Stimulated activated naive B cell treated with anti-CD40 and anti-IgM and Interleukin-4, amounts not matched to agents 10 μg/mL and 1 μg/mL and 100 μg/mL, for 72 hours (primary cell): ENCODE results near the gene SGK1.
A peak's percentile ranks its signal among the peaks of the same experiment; 100 is the strongest.
"Not testable (repeated sequence)": the region's sequence is repeated elsewhere in the genome, so short reads cannot be mapped to it uniquely, and the experiment has no call there.

Experiments used
- ATAC-seq, 2 donors: fragments of 150-1000 bp; cut with Tn5 transposase; replicated peaks; 2 replicates each; pipeline ENCODE4 v1.10.0; 2021; ENCODE audit warnings: moderate library complexity in 1 of 2
- DNase-seq: peaks from one replicate; pipeline ENCODE4 v3.0.0; 2021
- H3K27ac Mint-ChIP-seq: one replicate; pipeline ENCODE4 v1.8.0; 2022; ENCODE audit warnings: mild to moderate bottlenecking, mixed read lengths
- H3K27me3 Mint-ChIP-seq, 2 donors: one replicate each; pipeline ENCODE4 v1.8.0; 2022; ENCODE audit warnings: mixed read lengths in 2 of 2
- H3K36me3 Mint-ChIP-seq, 2 donors: one replicate each; pipeline ENCODE4 v1.8.0; 2022; ENCODE audit warnings: mixed read lengths in 2 of 2, mild to moderate bottlenecking in 1 of 2
- H3K4me1 Mint-ChIP-seq, 2 donors: one replicate each; pipeline ENCODE4 v1.8.0; 2022; ENCODE audit warnings: mixed read lengths in 2 of 2, mild to moderate bottlenecking in 1 of 2
- H3K4me3 Mint-ChIP-seq, 2 donors: one replicate each; pipeline ENCODE4 v1.8.0; 2022; ENCODE audit warnings: mild to moderate bottlenecking in 2 of 2, mixed read lengths in 2 of 2, moderate library complexity in 1 of 2
- H3K9me3 Mint-ChIP-seq, 2 donors: one replicate each; pipeline ENCODE4 v1.8.0; 2022; ENCODE audit warnings: mixed read lengths in 2 of 2, mild to moderate bottlenecking in 1 of 2

Gene SGK1

DNA sequence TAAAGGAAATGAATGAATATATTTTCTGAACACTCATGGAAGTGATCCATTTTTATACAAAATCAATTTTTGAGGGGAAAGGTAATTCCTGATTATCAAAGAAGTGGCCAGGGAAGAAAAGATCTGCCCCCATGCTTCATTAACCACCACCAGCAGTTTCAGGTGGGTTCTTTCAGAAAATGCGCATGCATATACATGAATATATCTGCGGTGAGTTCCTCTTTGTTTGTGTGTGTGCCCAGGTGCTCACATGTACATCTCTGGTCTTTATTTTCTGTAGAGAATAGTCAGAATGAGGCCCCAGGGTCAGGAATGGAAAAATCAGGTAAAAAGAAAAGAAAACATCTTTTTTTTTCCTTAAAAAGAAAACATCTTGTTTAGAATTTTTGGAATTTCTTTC lies 88.4 kb downstream of the SGK1 start:
- H3K4me3 Mint-ChIP-seq = no peak overlapping the region
- H3K27me3 Mint-ChIP-seq = no peaks in the 10 kb centered on the region
- ATAC-seq (no peak), DNase-seq (no peak)
- no peak overlapping the region for H3K27ac Mint-ChIP-seq
- H3K36me3 Mint-ChIP-seq = no peaks in the 10 kb centered on the region
- H3K4me1 Mint-ChIP-seq = peaks cover 9 to 26% of the 10 kb centered on the region in 2 donors
- H3K9me3 Mint-ChIP-seq = no peaks in the 10 kb centered on the region

DNA sequence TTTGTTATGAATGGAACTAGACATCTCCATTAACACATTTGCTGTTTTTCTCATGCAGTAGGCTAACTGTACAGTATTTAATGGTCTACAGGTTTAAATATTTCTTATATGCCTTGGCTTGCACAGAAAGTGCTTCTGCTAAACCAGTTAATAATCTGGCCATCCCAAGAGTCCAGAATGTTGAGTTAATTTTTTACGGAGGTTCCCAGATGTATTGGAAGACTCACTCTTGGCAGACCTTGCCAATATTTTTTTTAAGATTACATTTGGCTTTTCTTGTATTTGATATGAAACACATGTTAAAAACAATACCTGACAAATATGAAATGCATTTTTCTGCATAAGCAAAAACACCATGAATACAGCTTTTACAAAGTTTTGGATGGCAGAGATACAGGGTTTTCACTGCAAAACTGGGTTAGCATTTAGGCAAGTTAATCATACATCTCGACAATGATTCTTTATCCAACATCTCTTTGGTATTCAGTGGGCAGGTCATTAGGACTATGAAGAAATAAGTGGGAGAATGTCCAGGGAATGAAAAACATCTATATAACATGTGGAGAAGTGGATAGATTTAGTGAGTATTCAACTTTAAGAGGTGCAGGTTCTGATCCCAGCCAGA lies 94.0 kb downstream of the SGK1 start:
- H3K4me1 Mint-ChIP-seq = no peaks in the 10 kb centered on the region
- H3K27me3 Mint-ChIP-seq = no peaks in the 10 kb centered on the region
- no peaks in the 10 kb centered on the region for H3K36me3 Mint-ChIP-seq
- H3K4me3 Mint-ChIP-seq = no peak overlapping the region
- no peaks in the 10 kb centered on the region for H3K9me3 Mint-ChIP-seq
- DNase-seq (no peak), ATAC-seq (no peak)
- no peak overlapping the region for H3K27ac Mint-ChIP-seq

GRCh38 chr6:134221250-134221649 lies 96.7 kb downstream of the SGK1 start:
- peaks cover 0 to 6% of the 10 kb centered on the region in 2 donors for H3K36me3 Mint-ChIP-seq
- no peak for ATAC-seq
- H3K4me1 Mint-ChIP-seq = peaks cover 13 to 16% of the 10 kb centered on the region in 2 donors

GRCh38 chr6:134217798-134218140 lies 100.1 kb downstream of the SGK1 start:
- no peak overlapping the region for H3K27ac Mint-ChIP-seq

More at GRCh38 chr6:134221250-134221649, 96.7 kb downstream of the SGK1 start:
- Mint-ChIP-seq H3K4me3 (no peak overlapping the region), H3K27ac (no peak overlapping the region), H3K27me3 (no peaks in the 10 kb centered on the region), H3K9me3 (peaks cover 4 to 8% of the 10 kb centered on the region in 2 donors)
- no peak for DNase-seq

GRCh38 chr6:134217105-134217797 lies 100.7 kb downstream of the SGK1 start:
- no peak overlapping the region for H3K4me3 Mint-ChIP-seq
- H3K4me1 Mint-ChIP-seq = peaks cover 17 to 21% of the 10 kb centered on the region in 2 donors
- H3K27me3 Mint-ChIP-seq = no peaks in the 10 kb centered on the region
- no peak for DNase-seq
- ATAC-seq = no peak
- peaks cover 4 to 8% of the 10 kb centered on the region in 2 donors for H3K9me3 Mint-ChIP-seq
- no peak overlapping the region for H3K27ac Mint-ChIP-seq
- peaks cover 0 to 6% of the 10 kb centered on the region in 2 donors for H3K36me3 Mint-ChIP-seq

More at GRCh38 chr6:134217798-134218140, 100.1 kb downstream of the SGK1 start:
- ATAC-seq (no peak), DNase-seq (no peak)
- peaks cover 17 to 21% of the 10 kb centered on the region in 2 donors for H3K4me1 Mint-ChIP-seq
- peaks cover 0 to 6% of the 10 kb centered on the region in 2 donors for H3K36me3 Mint-ChIP-seq
- no peak overlapping the region for H3K4me3 Mint-ChIP-seq
- H3K27me3 Mint-ChIP-seq = no peaks in the 10 kb centered on the region
- H3K9me3 Mint-ChIP-seq = peaks cover 4 to 8% of the 10 kb centered on the region in 2 donors

DNA sequence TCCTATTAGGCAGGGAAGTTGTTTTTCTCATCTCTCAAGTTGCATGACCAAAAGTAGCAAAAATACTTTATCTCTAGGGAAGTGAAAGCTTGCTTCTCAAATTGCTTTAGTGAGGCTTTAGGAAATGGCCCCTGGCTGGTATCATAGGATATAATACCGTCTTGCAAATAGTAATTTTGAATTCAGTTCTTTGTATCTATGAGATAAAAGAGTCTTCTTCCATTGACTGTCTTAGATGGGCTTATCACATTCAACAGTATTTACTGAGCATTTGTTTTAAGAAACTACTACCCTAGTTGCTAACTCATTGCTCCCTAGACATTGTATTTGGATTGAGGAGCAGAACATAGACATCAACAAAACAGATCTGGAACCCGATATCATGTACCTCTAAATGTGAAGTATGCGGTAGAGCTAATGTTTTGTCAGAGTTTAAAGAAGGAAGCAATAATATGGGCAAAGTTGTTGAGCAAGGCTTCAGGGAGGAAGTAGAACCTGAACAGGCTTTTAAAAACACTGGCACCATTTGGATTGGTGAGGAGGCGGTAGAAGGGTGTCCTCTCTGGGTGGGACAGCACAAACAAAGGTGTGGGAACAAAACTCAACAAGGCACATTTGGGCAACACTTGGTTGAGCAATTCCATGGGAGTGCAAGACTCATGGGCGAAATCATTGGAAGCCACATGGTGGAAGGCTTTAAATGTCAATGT lies 101.5 kb downstream of the SGK1 start:
- H3K4me1 Mint-ChIP-seq = peaks cover 17 to 21% of the 10 kb centered on the region in 2 donors
- ATAC-seq = peak; percentile 85 to 92
- peak overlapping the region; percentile 0 for H3K27ac Mint-ChIP-seq
- H3K9me3 Mint-ChIP-seq = peaks cover 4 to 8% of the 10 kb centered on the region in 2 donors
- H3K27me3 Mint-ChIP-seq = no peaks in the 10 kb centered on the region
- DNase-seq = no peak
- H3K4me3 Mint-ChIP-seq = no peak overlapping the region
- H3K36me3 Mint-ChIP-seq = peaks cover 0 to 6% of the 10 kb centered on the region in 2 donors

DNA sequence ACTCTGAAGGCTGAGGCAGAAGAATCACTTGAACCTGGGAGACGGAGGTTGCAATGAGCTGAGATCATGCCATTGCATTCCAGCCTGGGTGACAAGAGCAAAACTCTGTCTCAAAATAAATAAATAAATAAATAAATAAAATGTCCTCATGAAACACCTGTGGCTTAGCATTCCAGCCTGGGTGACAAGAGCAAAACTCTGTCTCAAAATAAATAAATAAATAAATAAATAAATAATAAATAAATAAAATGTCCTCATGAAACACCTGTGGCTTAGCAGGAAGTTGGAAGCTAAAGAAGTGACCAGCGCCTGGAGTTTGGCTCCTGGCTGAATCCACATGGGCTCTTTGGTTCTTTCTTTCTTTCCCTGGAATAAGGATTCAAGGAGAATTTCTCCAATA lies 104.5 kb downstream of the SGK1 start:
- peaks cover 21% of the 10 kb centered on the region in 2 donors for H3K4me1 Mint-ChIP-seq
- ATAC-seq, H3K27ac Mint-ChIP-seq, H3K27me3 Mint-ChIP-seq, H3K4me3 Mint-ChIP-seq, H3K36me3 Mint-ChIP-seq, DNase-seq, H3K9me3 Mint-ChIP-seq: not testable (repeated sequence)

GRCh38 chr6:134211297-134211696 lies 106.6 kb downstream of the SGK1 start:
- H3K36me3 Mint-ChIP-seq = no peaks in the 10 kb centered on the region
- peaks cover 5 to 9% of the 10 kb centered on the region in 2 donors for H3K4me1 Mint-ChIP-seq
- ATAC-seq (no peak), DNase-seq (no peak)
- H3K27ac Mint-ChIP-seq = no peak overlapping the region
- no peak overlapping the region for H3K4me3 Mint-ChIP-seq
- H3K27me3 Mint-ChIP-seq = no peaks in the 10 kb centered on the region
- H3K9me3 Mint-ChIP-seq = no peaks in the 10 kb centered on the region

- H3K4me3 Mint-ChIP-seq = no peak overlapping the region
- peaks cover 2 to 4% of the 10 kb centered on the region in 2 donors for H3K36me3 Mint-ChIP-seq
These were observed 110.5 kb downstream of the SGK1 start for GRCh38 chr6:134207421-134207820.

DNA sequence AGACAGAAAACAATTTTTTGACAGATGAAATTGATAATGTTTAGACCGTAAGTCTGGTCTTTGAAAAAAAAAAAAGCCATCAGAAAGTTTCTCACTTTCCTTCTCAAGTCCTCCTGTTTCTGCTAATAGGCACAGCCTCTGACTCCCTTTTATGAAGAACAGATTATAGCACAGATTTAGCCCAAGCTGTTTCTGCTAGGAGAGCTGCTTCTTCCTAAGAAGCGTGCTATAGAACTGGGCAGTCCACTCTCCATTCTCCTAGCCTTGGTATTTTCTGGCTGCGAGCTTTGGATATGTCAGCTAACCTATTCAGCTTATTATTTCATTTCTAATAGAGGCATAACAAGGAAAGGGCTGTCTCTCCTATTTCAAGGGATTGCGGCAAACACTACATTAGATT lies 112.5 kb downstream of the SGK1 start:
- no peak overlapping the region for H3K4me3 Mint-ChIP-seq
- H3K27ac Mint-ChIP-seq = no peak overlapping the region
- ATAC-seq = no peak
- no peak for DNase-seq
- peaks cover 3 to 4% of the 10 kb centered on the region in 2 donors for H3K4me1 Mint-ChIP-seq
- peaks cover 2 to 4% of the 10 kb centered on the region in 2 donors for H3K36me3 Mint-ChIP-seq
- H3K9me3 Mint-ChIP-seq = peaks cover 0 to 3% of the 10 kb centered on the region in 2 donors
- H3K27me3 Mint-ChIP-seq = no peaks in the 10 kb centered on the region

More at GRCh38 chr6:134207421-134207820, 110.5 kb downstream of the SGK1 start:
- Mint-ChIP-seq H3K9me3 (peaks cover 0 to 3% of the 10 kb centered on the region in 2 donors), H3K4me1 (peaks cover 0 to 4% of the 10 kb centered on the region in 2 donors), H3K27me3 (no peaks in the 10 kb centered on the region), H3K27ac (no peak overlapping the region)
- no peak for DNase-seq
- no peak for ATAC-seq

DNA sequence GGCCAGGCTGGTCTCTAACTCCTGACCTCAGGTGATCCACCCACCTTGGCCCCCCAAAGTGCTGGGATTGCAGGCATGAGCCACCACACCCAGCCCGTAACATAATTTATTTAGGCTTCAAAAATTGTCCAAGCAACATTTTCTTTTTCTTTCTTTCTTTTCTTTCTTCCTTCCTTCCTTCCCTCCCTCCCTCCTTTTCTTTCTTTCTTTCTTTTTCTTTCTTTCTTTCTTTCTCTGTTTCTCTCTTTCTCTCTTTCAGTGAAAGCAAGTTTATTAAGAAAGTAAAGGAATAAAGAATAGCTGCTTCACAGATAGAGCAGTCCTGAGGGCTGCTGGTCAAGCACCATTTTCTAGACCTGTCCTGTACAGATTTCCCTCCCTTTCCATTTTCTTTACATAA lies 113.2 kb downstream of the SGK1 start:
- H3K27me3 Mint-ChIP-seq, DNase-seq, H3K4me1 Mint-ChIP-seq, ATAC-seq, H3K9me3 Mint-ChIP-seq, H3K4me3 Mint-ChIP-seq, H3K36me3 Mint-ChIP-seq, H3K27ac Mint-ChIP-seq: not testable (repeated sequence)

GRCh38 chr6:134204031-134204430 lies 113.9 kb downstream of the SGK1 start:
- Mint-ChIP-seq H3K4me1 (peaks cover 7 to 17% of the 10 kb centered on the region in 2 donors), H3K27ac (no peak overlapping the region), H3K27me3 (no peaks in the 10 kb centered on the region), H3K36me3 (peaks cover 2 to 4% of the 10 kb centered on the region in 2 donors), H3K4me3 (no peak overlapping the region), H3K9me3 (peaks cover 0 to 3% of the 10 kb centered on the region in 2 donors)
- ATAC-seq = no peak
- DNase-seq = no peak

GRCh38 chr6:134201716-134202115 lies 116.2 kb downstream of the SGK1 start:
- Mint-ChIP-seq H3K9me3 (peaks cover 0 to 3% of the 10 kb centered on the region in 2 donors), H3K4me1 (peaks cover 12 to 21% of the 10 kb centered on the region in 2 donors), H3K4me3 (no peak overlapping the region), H3K27me3 (no peaks in the 10 kb centered on the region), H3K27ac (no peak overlapping the region), H3K36me3 (peaks cover 2 to 4% of the 10 kb centered on the region in 2 donors)
- DNase-seq = no peak
- no peak for ATAC-seq

DNA sequence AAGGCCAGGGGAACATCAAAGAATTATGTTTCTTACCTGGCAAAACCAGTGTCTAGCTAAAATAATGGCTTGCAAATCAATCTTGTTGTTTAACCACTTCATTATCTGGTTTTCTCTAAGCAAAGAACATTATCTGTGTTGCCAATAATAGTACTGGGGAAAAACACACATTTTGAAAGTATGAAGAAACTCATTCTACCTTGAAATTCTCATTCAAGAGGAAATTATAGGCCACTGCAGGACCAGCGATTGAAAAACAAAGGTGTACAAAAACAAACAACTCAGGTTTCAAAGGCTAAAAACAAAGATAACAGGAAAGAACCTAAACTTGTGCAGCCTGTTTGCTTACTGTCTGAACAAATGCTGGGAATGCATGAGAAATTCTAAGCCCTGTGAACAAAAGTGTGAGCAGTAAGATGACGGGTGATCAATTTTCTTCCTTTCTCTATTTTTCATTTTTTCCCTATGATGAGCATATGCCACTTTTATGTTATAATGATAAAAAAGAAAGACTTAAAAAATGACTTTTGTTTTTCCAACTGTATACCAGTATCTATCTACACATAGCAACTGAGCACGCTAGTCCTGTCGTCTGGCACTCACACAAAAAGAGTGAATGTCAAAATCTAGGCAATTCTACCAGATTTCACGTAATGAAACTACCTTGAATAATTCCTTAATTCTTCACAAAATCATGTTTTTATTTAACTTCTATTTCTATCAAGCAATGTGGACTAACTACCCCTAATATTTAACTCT lies 117.9 kb downstream of the SGK1 start:
- Mint-ChIP-seq H3K27me3 (no peaks in the 10 kb centered on the region), H3K4me3 (no peak overlapping the region), H3K27ac (no peak overlapping the region), H3K36me3 (peaks cover 2 to 4% of the 10 kb centered on the region in 2 donors), H3K4me1 (peaks cover 12 to 21% of the 10 kb centered on the region in 2 donors), H3K9me3 (peaks cover 0 to 3% of the 10 kb centered on the region in 2 donors)
- DNase-seq (no peak), ATAC-seq (peak; percentile 49 to 60)
